ENCODE data around the gene NQO2.

DNA sequence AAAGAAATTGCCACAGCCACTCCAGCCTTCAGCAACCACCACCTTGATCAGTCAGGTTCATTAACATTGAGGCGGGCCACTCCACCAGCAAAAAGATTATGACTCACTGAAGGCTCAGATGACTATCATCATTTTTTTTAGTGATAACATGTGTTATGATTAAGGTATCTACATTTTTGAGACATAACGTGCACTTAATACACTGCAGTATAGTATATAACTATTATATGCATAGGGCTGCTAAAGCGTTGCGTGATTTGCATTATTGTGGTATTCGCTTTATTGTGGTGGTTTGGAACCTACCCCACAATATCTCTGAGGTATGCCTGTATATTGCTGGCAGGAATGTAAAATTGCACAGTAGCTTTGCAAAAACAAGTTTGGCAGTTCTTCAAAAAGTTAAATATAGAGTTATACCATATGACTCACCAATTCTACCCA is 61.8 kb downstream of the NQO2 start:
- no peak for TF ChIP-seq EZH2 (IDR thresholded peaks at IDR 0.05; ENCODE audit: borderline replicate concordance, low read depth, low read length, severe bottlenecking)
- TF ChIP-seq, protein P1, sequence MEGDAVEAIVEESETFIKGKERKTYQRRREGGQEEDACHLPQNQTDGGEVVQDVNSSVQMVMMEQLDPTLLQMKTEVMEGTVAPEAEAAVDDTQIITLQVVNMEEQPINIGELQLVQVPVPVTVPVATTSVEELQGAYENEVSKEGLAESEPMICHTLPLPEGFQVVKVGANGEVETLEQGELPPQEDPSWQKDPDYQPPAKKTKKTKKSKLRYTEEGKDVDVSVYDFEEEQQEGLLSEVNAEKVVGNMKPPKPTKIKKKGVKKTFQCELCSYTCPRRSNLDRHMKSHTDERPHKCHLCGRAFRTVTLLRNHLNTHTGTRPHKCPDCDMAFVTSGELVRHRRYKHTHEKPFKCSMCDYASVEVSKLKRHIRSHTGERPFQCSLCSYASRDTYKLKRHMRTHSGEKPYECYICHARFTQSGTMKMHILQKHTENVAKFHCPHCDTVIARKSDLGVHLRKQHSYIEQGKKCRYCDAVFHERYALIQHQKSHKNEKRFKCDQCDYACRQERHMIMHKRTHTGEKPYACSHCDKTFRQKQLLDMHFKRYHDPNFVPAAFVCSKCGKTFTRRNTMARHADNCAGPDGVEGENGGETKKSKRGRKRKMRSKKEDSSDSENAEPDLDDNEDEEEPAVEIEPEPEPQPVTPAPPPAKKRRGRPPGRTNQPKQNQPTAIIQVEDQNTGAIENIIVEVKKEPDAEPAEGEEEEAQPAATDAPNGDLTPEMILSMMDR (IDR thresholded peaks at IDR 0.05; ENCODE audit: borderline replicate concordance, extremely low read depth, low read length, poor library complexity, severe bottlenecking) = no peak

All from DND-41 (cell line).